Naive thymus-derived CD8-positive, alpha-beta T cell (primary cell): ENCODE measurements around the gene PLEKHJ1. TPM values are rescaled to one million over a fixed set of nuclear protein-coding genes. Genes with fewer than 3 reads are reported as not detected.

Source experiments
- ATAC-seq, 2 donors: fragments of 150-1000 bp; cut with Tn5 transposase in 1 of 2; sonication (Bioruptor Pico), chemical (Tn5 transposase) in 1 of 2; 1 replicate in 1 of 2; 2 replicates in 1 of 2; pipeline ENCODE4 v1.10.0; 2021; ENCODE audit warnings: mild to moderate bottlenecking in 2 of 2, moderate library complexity in 2 of 2
- POLR2A ChIA-PET: fragments of 350-600 bp; sonication (Branson Sonifier 250); formaldehyde crosslinking; loops from one replicate; lab custom pipeline; 2021; ENCODE audit warnings: antibody characterized with exemption; lab: Charles Lee
- DNase-seq, 10 donors: peaks; one replicate each; pipeline versions ENCODE4 v3.0.0 to v3.0.0-alpha.2; 2020 to 2022
- H3K27ac Mint-ChIP-seq, 10 donors: one replicate each; pipeline ENCODE4 v1.8.0; 2020 to 2022; ENCODE audit warnings: mild to moderate bottlenecking in 10 of 10, mixed read lengths in 10 of 10, moderate library complexity in 4 of 10, inconsistent platforms in 1 of 10
- H3K27me3 Mint-ChIP-seq, 5 donors: one replicate each; pipeline ENCODE4 v1.8.0; 2021 to 2022; ENCODE audit warnings: mixed read lengths in 5 of 5
- H3K36me3 Mint-ChIP-seq, 3 donors: one replicate each; pipeline ENCODE4 v1.8.0; 2020 to 2022; ENCODE audit warnings: mixed read lengths in 3 of 3, mild to moderate bottlenecking in 2 of 3, inconsistent platforms in 1 of 3
- H3K4me1 Mint-ChIP-seq, 4 donors: one replicate each; pipeline ENCODE4 v1.8.0; 2021 to 2022; ENCODE audit warnings: mixed read lengths in 4 of 4
- H3K4me3 Mint-ChIP-seq, 10 donors: one replicate each; pipeline ENCODE4 v1.8.0; 2020 to 2022; ENCODE audit warnings: mild to moderate bottlenecking in 10 of 10, mixed read lengths in 10 of 10, moderate library complexity in 6 of 10, inconsistent platforms in 1 of 10
- H3K9me3 Mint-ChIP-seq, 9 donors: one replicate each; pipeline ENCODE4 v1.8.0; 2020 to 2022; ENCODE audit warnings: mixed read lengths in 9 of 9, mild to moderate bottlenecking in 3 of 9, inconsistent platforms in 1 of 9, moderate library complexity in 1 of 9
- polyA plus RNA-seq, 3 donors: library from polyadenylated mRNA; unstranded; fragments of 300-500 nt; fragmentation: Illumina TruSeq; gene quantifications; one replicate each; pipeline ENCODE4 v1.2.3, GENCODE V29; 2021
- total RNA-seq, 8 experiments: library from RNA in 2 of 8; stranded (reverse) in 2 of 8; gene quantifications; one replicate each; pipeline ENCODE4 v1.2.3 and lab custom pipeline; 2021 to 2026

The PLEKHJ1 gene
- total and polyA plus RNA-seq, 5 experiments from 2014 or later = 56.7 to 106 (median 85.2) TPM

- ATAC-seq = no peak
These were observed 41.5 kb downstream of the PLEKHJ1 start for GRCh38 chr19:2194513-2195078.

GRCh38 chr19:2193807-2194206 lies 42.3 kb downstream of the PLEKHJ1 start:
- H3K9me3 Mint-ChIP-seq = no peaks in the 10 kb centered on the region
- no peak overlapping the region for H3K4me3 Mint-ChIP-seq
- no peak overlapping the region for H3K27ac Mint-ChIP-seq
- no peaks in the 10 kb centered on the region for H3K27me3 Mint-ChIP-seq
- peaks cover 3 to 5% (median 4%) of the 10 kb centered on the region in 4 donors for H3K4me1 Mint-ChIP-seq
- H3K36me3 Mint-ChIP-seq = peaks cover 0 to 36% (median 0%) of the 10 kb centered on the region in 3 donors
- no peak for ATAC-seq
- POLR2A ChIA-PET = no interaction called here
- no peak for DNase-seq

More at GRCh38 chr19:2194513-2195078, 41.5 kb downstream of the PLEKHJ1 start:
- Mint-ChIP-seq H3K27me3 (no peaks in the 10 kb centered on the region), H3K4me1 (peaks cover 4 to 7% (median 5%) of the 10 kb centered on the region in 4 donors), H3K27ac (no peak overlapping the region), H3K36me3 (peaks cover 0 to 36% (median 0%) of the 10 kb centered on the region in 3 donors), H3K4me3 (no peak overlapping the region), H3K9me3 (no peaks in the 10 kb centered on the region)
- POLR2A ChIA-PET = no interaction called here
- DNase-seq = no peak

GRCh38 chr19:2192862-2193261 lies 43.3 kb downstream of the PLEKHJ1 start:
- no peak overlapping the region for H3K27ac Mint-ChIP-seq
- POLR2A ChIA-PET = interaction anchor here (0.5 kb wide), 1 partner anchor 173 kb away, joined by 8 read pairs; no protein-coding TSS in a partner anchor
- H3K36me3 Mint-ChIP-seq = peaks cover 0 to 34% (median 0%) of the 10 kb centered on the region in 3 donors
- H3K4me1 Mint-ChIP-seq = peaks cover 3 to 7% (median 5%) of the 10 kb centered on the region in 4 donors
- H3K4me3 Mint-ChIP-seq = no peak overlapping the region
- no peaks in the 10 kb centered on the region for H3K27me3 Mint-ChIP-seq
- no peaks in the 10 kb centered on the region for H3K9me3 Mint-ChIP-seq
- ATAC-seq (no peak), DNase-seq (no peak)

GRCh38 chr19:2191456-2192310 lies 44.4 kb downstream of the PLEKHJ1 start:
- POLR2A ChIA-PET = no interaction called here
- DNase-seq = no peak
- Mint-ChIP-seq H3K9me3 (no peaks in the 10 kb centered on the region), H3K27ac (no peak overlapping the region), H3K36me3 (peaks cover 0 to 32% (median 0%) of the 10 kb centered on the region in 3 donors), H3K27me3 (no peaks in the 10 kb centered on the region), H3K4me3 (no peak overlapping the region), H3K4me1 (peaks cover 0 to 12% (median 2%) of the 10 kb centered on the region in 4 donors)
- ATAC-seq = no peak

GRCh38 chr19:2190848-2191455 lies 45.2 kb downstream of the PLEKHJ1 start:
- peaks cover 0 to 12% (median 2%) of the 10 kb centered on the region in 4 donors for H3K4me1 Mint-ChIP-seq
- H3K4me3 Mint-ChIP-seq = no peak overlapping the region
- POLR2A ChIA-PET = no interaction called here
- DNase-seq = no peak
- H3K9me3 Mint-ChIP-seq = no peaks in the 10 kb centered on the region
- no peak for ATAC-seq
- H3K27me3 Mint-ChIP-seq = no peaks in the 10 kb centered on the region
- H3K36me3 Mint-ChIP-seq = peaks cover 0 to 38% (median 0%) of the 10 kb centered on the region in 3 donors
- no peak overlapping the region for H3K27ac Mint-ChIP-seq

- Mint-ChIP-seq H3K9me3 (no peaks in the 10 kb centered on the region), H3K4me3 (no peak overlapping the region), H3K4me1 (peaks cover 0 to 17% (median 4%) of the 10 kb centered on the region in 4 donors), H3K27ac (no peak overlapping the region), H3K27me3 (no peaks in the 10 kb centered on the region), H3K36me3 (peaks cover 0 to 48% (median 0%) of the 10 kb centered on the region in 3 donors)
- ATAC-seq (no peak), DNase-seq (no peak)
- POLR2A ChIA-PET = no interaction called here
These were observed 46.2 kb downstream of the PLEKHJ1 start for GRCh38 chr19:2189880-2190279.

- POLR2A ChIA-PET = no interaction called here
- H3K36me3 Mint-ChIP-seq = peaks cover 0 to 53% (median 2%) of the 10 kb centered on the region in 3 donors
- no peaks in the 10 kb centered on the region for H3K9me3 Mint-ChIP-seq
- H3K4me3 Mint-ChIP-seq = no peak overlapping the region
- ATAC-seq = no peak
- no peaks in the 10 kb centered on the region for H3K27me3 Mint-ChIP-seq
- H3K27ac Mint-ChIP-seq = no peak overlapping the region
- H3K4me1 Mint-ChIP-seq = peaks cover 0 to 23% (median 9%) of the 10 kb centered on the region in 4 donors
- DNase-seq = no peak
These were observed 47.3 kb downstream of the PLEKHJ1 start for GRCh38 chr19:2188708-2189385.

- POLR2A ChIA-PET = interaction anchor here (0.6 kb wide), 1 partner anchor 931 kb away, joined by 4 read pairs; no protein-coding TSS in a partner anchor
- peak overlapping the region in 2 of 10 donors; percentile 19 to 34 for H3K27ac Mint-ChIP-seq
- peaks cover 0 to 31% (median 10%) of the 10 kb centered on the region in 4 donors for H3K4me1 Mint-ChIP-seq
These were observed 49.0 kb downstream of the PLEKHJ1 start for GRCh38 chr19:2187159-2187558.

GRCh38 chr19:2186071-2186846 lies 49.9 kb downstream of the PLEKHJ1 start:
- H3K27me3 Mint-ChIP-seq = no peaks in the 10 kb centered on the region
- no peak for ATAC-seq
- no peaks in the 10 kb centered on the region for H3K9me3 Mint-ChIP-seq
- H3K4me1 Mint-ChIP-seq = peaks cover 0 to 31% (median 12%) of the 10 kb centered on the region in 4 donors
- peaks cover 0 to 54% (median 2%) of the 10 kb centered on the region in 3 donors for H3K36me3 Mint-ChIP-seq
- no peak overlapping the region for H3K27ac Mint-ChIP-seq
- no peak for DNase-seq
- POLR2A ChIA-PET = interaction anchor here (0.6 kb wide), 1 partner anchor 20 kb away, joined by 3 read pairs; no protein-coding TSS in a partner anchor
- no peak overlapping the region for H3K4me3 Mint-ChIP-seq

More at GRCh38 chr19:2187159-2187558, 49.0 kb downstream of the PLEKHJ1 start:
- ATAC-seq (no peak), DNase-seq (no peak)
- Mint-ChIP-seq H3K9me3 (no peaks in the 10 kb centered on the region), H3K27me3 (no peaks in the 10 kb centered on the region), H3K36me3 (peaks cover 0 to 55% (median 2%) of the 10 kb centered on the region in 3 donors), H3K4me3 (peak overlapping the region in 1 of 10 donors; percentile 39)

GRCh38 chr19:2185734-2186070 lies 50.4 kb downstream of the PLEKHJ1 start:
- ATAC-seq (no peak), DNase-seq (no peak)
- Mint-ChIP-seq H3K4me1 (peaks cover 0 to 31% (median 13%) of the 10 kb centered on the region in 4 donors), H3K36me3 (peaks cover 0 to 51% (median 2%) of the 10 kb centered on the region in 3 donors), H3K4me3 (no peak overlapping the region), H3K27ac (peak overlapping the region in 1 of 10 donors; percentile 78), H3K9me3 (no peaks in the 10 kb centered on the region), H3K27me3 (no peaks in the 10 kb centered on the region)
- POLR2A ChIA-PET = interaction anchor here (0.6 kb wide), 1 partner anchor 20 kb away, joined by 3 read pairs; no protein-coding TSS in a partner anchor

- Mint-ChIP-seq H3K27ac (peak overlapping the region in 1 of 10 donors; percentile 33), H3K4me1 (peaks cover 11 to 35% (median 18%) of the 10 kb centered on the region in 4 donors), H3K36me3 (peaks cover 0 to 53% (median 2%) of the 10 kb centered on the region in 3 donors), H3K9me3 (no peaks in the 10 kb centered on the region), H3K4me3 (no peak overlapping the region), H3K27me3 (no peaks in the 10 kb centered on the region)
- POLR2A ChIA-PET = no interaction called here
- ATAC-seq = no peak
- DNase-seq = no peak
These were observed 51.6 kb downstream of the PLEKHJ1 start for GRCh38 chr19:2184422-2184975.
